ENCODE measurements around the gene ZBTB32. TPM values are rescaled to one million over a fixed set of nuclear protein-coding genes. Genes with fewer than 3 reads are reported as not detected.

ZBTB32 gene
- total RNA-seq, 2 donors from 2014 or later = not detected

GRCh38 chr19:35693835-35694599, 10.3 kb upstream of the ZBTB32 start:
- H3K9me3 ChIP-seq = no peaks in the 10 kb centered on the region
- H3K36me3 ChIP-seq = no peaks in the 10 kb centered on the region
- H3K4me1 ChIP-seq (ENCODE audit: control insufficient read depth in 1 of 2, low read depth in 2 of 2) = no peaks in the 10 kb centered on the region
- no peak overlapping the region for H3K4me3 ChIP-seq
- H3K27me3 ChIP-seq (replicated peaks; ENCODE audit: insufficient read depth) = no peaks in the 10 kb centered on the region
- peak; percentile 89 for ATAC-seq (ENCODE audit: insufficient number of reproducible peaks, low FRiP score, low read depth)
- TF ChIP-seq CTCF (IDR thresholded peaks at IDR 0.05) = peak; percentile 93
- peak; percentile 71 for DNase-seq (ENCODE audit: low spot score)
- no peak overlapping the region for H3K27ac ChIP-seq

- H3K4me3 ChIP-seq = no peak overlapping the region
- H3K9me3 ChIP-seq = no peaks in the 10 kb centered on the region
- ATAC-seq (ENCODE audit: insufficient number of reproducible peaks, low FRiP score, low read depth) (no peak), DNase-seq (ENCODE audit: low spot score) (no peak)
- no peak for TF ChIP-seq CTCF (IDR thresholded peaks at IDR 0.05)
- H3K36me3 ChIP-seq = no peaks in the 10 kb centered on the region
- H3K4me1 ChIP-seq (ENCODE audit: control insufficient read depth in 1 of 2, low read depth in 2 of 2) = no peaks in the 10 kb centered on the region
- H3K27ac ChIP-seq = no peak overlapping the region
- no peaks in the 10 kb centered on the region for H3K27me3 ChIP-seq (replicated peaks; ENCODE audit: insufficient read depth)
Observed at GRCh38 chr19:35695895-35696422, 8.4 kb upstream of the ZBTB32 start.

GRCh38 chr19:35696835-35697234, 7.5 kb upstream of the ZBTB32 start:
- H3K27me3 ChIP-seq (replicated peaks; ENCODE audit: insufficient read depth) = no peaks in the 10 kb centered on the region
- DNase-seq (ENCODE audit: low spot score) (no peak), ATAC-seq (ENCODE audit: insufficient number of reproducible peaks, low FRiP score, low read depth) (no peak)
- no peaks in the 10 kb centered on the region for H3K36me3 ChIP-seq
- H3K9me3 ChIP-seq = no peaks in the 10 kb centered on the region
- peaks cover 0 to under 1% of the 10 kb centered on the region in 2 donors for H3K4me1 ChIP-seq (ENCODE audit: control insufficient read depth in 1 of 2, low read depth in 2 of 2)
- no peak overlapping the region for H3K27ac ChIP-seq
- no peak for TF ChIP-seq CTCF (IDR thresholded peaks at IDR 0.05)
- H3K4me3 ChIP-seq = no peak overlapping the region

- DNase-seq (ENCODE audit: low spot score) (peak; percentile 88), ATAC-seq (ENCODE audit: insufficient number of reproducible peaks, low FRiP score, low read depth) (peak; percentile 98)
- peak overlapping the region; percentile 76 for H3K4me3 ChIP-seq
- no peak overlapping the region for H3K27ac ChIP-seq
- no peak for TF ChIP-seq CTCF (IDR thresholded peaks at IDR 0.05)
- no peaks in the 10 kb centered on the region for H3K27me3 ChIP-seq (replicated peaks; ENCODE audit: insufficient read depth)
- H3K36me3 ChIP-seq = no peaks in the 10 kb centered on the region
- H3K9me3 ChIP-seq = no peaks in the 10 kb centered on the region
- peaks cover 0 to 9% of the 10 kb centered on the region in 2 donors for H3K4me1 ChIP-seq (ENCODE audit: control insufficient read depth in 1 of 2, low read depth in 2 of 2)
Observed at GRCh38 chr19:35702223-35703012, 1.9 kb upstream of the ZBTB32 start.

GRCh38 chr19:35703343-35703742, 1.0 kb upstream of the ZBTB32 start:
- DNase-seq (ENCODE audit: low spot score) = no peak
- no peak for TF ChIP-seq CTCF (IDR thresholded peaks at IDR 0.05)
- Histone ChIP-seq H3K27me3 (replicated peaks; ENCODE audit: insufficient read depth) (no peaks in the 10 kb centered on the region), H3K4me3 (no peak overlapping the region), H3K9me3 (no peaks in the 10 kb centered on the region), H3K27ac (no peak overlapping the region), H3K36me3 (no peaks in the 10 kb centered on the region), H3K4me1 (ENCODE audit: control insufficient read depth in 1 of 2, low read depth in 2 of 2) (peaks cover 0 to 9% of the 10 kb centered on the region in 2 donors)
- ATAC-seq (ENCODE audit: insufficient number of reproducible peaks, low FRiP score, low read depth) = no peak

Data from thoracic aorta (tissue), 2 donors.